WTC11 (cell line): ENCODE data around the gene POLR3H. TPM values are rescaled to one million over a fixed set of nuclear protein-coding genes. Genes with fewer than 3 reads are reported as not detected.

ENCODE experiments used
- ATAC-seq: fragments of 200-7000 bp; cut with Tn5 transposase; 2 replicates; pipeline ENCODE4 v1.10.0; 2021; ENCODE audit warnings: mild to moderate bottlenecking, moderate library complexity
- CTCF ChIA-PET: fragments of 300-600 bp; sonication (Branson Sonifier 250); formaldehyde crosslinking; loops from one replicate; lab custom pipeline; 2021; ENCODE audit warnings: antibody characterized with exemption; lab: Charles Lee
- POLR2A ChIA-PET: fragments of 350-600 bp; sonication (Branson Sonifier 250); formaldehyde crosslinking; loops from one replicate; lab custom pipeline; 2021; ENCODE audit warnings: antibody characterized with exemption; lab: Charles Lee
- DNase-seq: peaks from one replicate; pipeline ENCODE4 v3.0.0; 2021; ENCODE audit warnings: low spot score
- H3K27ac Mint-ChIP-seq: 2 replicates; pipeline ENCODE4 v1.8.0; 2021; ENCODE audit warnings: mixed read lengths
- H3K27me3 Mint-ChIP-seq: 2 replicates; pipeline ENCODE4 v1.8.0; 2021; ENCODE audit warnings: low read depth, mild to moderate bottlenecking, moderate library complexity, mixed read lengths
- H3K36me3 Mint-ChIP-seq: 2 replicates; pipeline ENCODE4 v1.8.0; 2021; ENCODE audit warnings: mixed read lengths
- H3K4me1 Mint-ChIP-seq: 2 replicates; pipeline ENCODE4 v1.8.0; 2022; ENCODE audit warnings: mixed read lengths
- H3K4me3 Mint-ChIP-seq: 2 replicates; pipeline ENCODE4 v1.8.0; 2021; ENCODE audit warnings: mild to moderate bottlenecking, moderate library complexity, mixed read lengths
- H3K9me3 Mint-ChIP-seq: 2 replicates; pipeline ENCODE4 v1.8.0; 2021; ENCODE audit warnings: mixed read lengths
- CREB1 ChIP-seq: sonication (generic); formaldehyde crosslinking; IDR thresholded peaks from 2 replicates; pipeline ENCODE4 v1.8.0; 2023; ENCODE audit warnings: mild to moderate bottlenecking, missing genetic modification reagents
- EMX1 ChIP-seq: fragments of 250-450 bp; sonication (Bioruptor Pico); IDR thresholded peaks from 2 replicates; pipeline ENCODE4 v1.8.0; 2021; ENCODE audit warnings: mild to moderate bottlenecking
- ESRRA ChIP-seq: sonication (generic); formaldehyde crosslinking; IDR thresholded peaks from 2 replicates; pipeline ENCODE4 v1.8.1; 2022; ENCODE audit warnings: mild to moderate bottlenecking, missing genetic modification reagents, borderline replicate concordance
- ETV6 ChIP-seq: sonication (generic); formaldehyde crosslinking; IDR thresholded peaks from 2 replicates; pipeline ENCODE4 v1.8.1; 2022; ENCODE audit warnings: mild to moderate bottlenecking, missing genetic modification reagents
- FOXJ3 ChIP-seq: sonication (generic); formaldehyde crosslinking; IDR thresholded peaks from 2 replicates; pipeline ENCODE4 v1.9.0; 2021; ENCODE audit warnings: missing genetic modification reagents, mild to moderate bottlenecking, borderline replicate concordance
- GABPB1 ChIP-seq: sonication (generic); formaldehyde crosslinking; IDR thresholded peaks from 2 replicates; pipeline ENCODE4 v1.8.1; 2023; ENCODE audit warnings: mild to moderate bottlenecking, missing genetic modification reagents
- NR1H2 ChIP-seq: sonication (generic); formaldehyde crosslinking; IDR thresholded peaks from 2 replicates; pipeline ENCODE4 v1.9.0; 2021; ENCODE audit warnings: mild to moderate bottlenecking, moderate library complexity, missing genetic modification reagents
- OVOL2 ChIP-seq: fragments of 250-450 bp; sonication (Bioruptor Pico); IDR thresholded peaks from 2 replicates; pipeline ENCODE4 v1.9.0; 2021; ENCODE audit warnings: mild to moderate bottlenecking, borderline replicate concordance
- PRRX2 ChIP-seq: fragments of 250-450 bp; sonication (Bioruptor Pico); IDR thresholded peaks from 2 replicates; pipeline ENCODE4 v1.8.0; 2021; ENCODE audit warnings: mild to moderate bottlenecking
- SMAD4 ChIP-seq: sonication (generic); formaldehyde crosslinking; IDR thresholded peaks from 2 replicates; pipeline ENCODE4 v1.8.0; 2022; ENCODE audit warnings: mild to moderate bottlenecking, missing genetic modification reagents
- TEAD1 ChIP-seq: sonication (generic); formaldehyde crosslinking; IDR thresholded peaks from 2 replicates; pipeline ENCODE4 v1.8.0; 2022; ENCODE audit warnings: mild to moderate bottlenecking, missing genetic modification reagents
- TP53 ChIP-seq: sonication (generic); formaldehyde crosslinking; IDR thresholded peaks from 2 replicates; pipeline ENCODE4 v1.8.1; 2023; ENCODE audit warnings: mild to moderate bottlenecking, missing genetic modification reagents
- ZNF219 ChIP-seq: sonication (generic); formaldehyde crosslinking; IDR thresholded peaks from 2 replicates; pipeline ENCODE4 v1.8.0; 2023; ENCODE audit warnings: missing genetic modification reagents, mild to moderate bottlenecking, borderline replicate concordance
- total RNA-seq: library from RNA; stranded (reverse); gene quantifications from 3 replicates; pipeline ENCODE4 v1.2.3, GENCODE V29; 2021
- TF ChIP-seq, protein P1 (sequence below): sonication (generic); formaldehyde crosslinking; IDR thresholded peaks from 2 replicates; pipeline ENCODE4 v1.8.1; 2023; ENCODE audit warnings: mild to moderate bottlenecking, moderate library complexity, missing genetic modification reagents
- TF ChIP-seq, protein P2 (sequence below): sonication (generic); formaldehyde crosslinking; IDR thresholded peaks from 2 replicates; pipeline ENCODE4 v1.8.0; 2022; ENCODE audit warnings: mild to moderate bottlenecking, missing genetic modification reagents
- TF ChIP-seq, protein P3 (sequence below): fragments of 250-450 bp; sonication (Bioruptor Pico); IDR thresholded peaks from 2 replicates; pipeline ENCODE4 v1.8.0; 2021; ENCODE audit warnings: mild to moderate bottlenecking
- TF ChIP-seq, protein P4 (sequence below): sonication (generic); formaldehyde crosslinking; IDR thresholded peaks from 2 replicates; pipeline ENCODE4 v1.8.0; 2022; ENCODE audit warnings: mild to moderate bottlenecking, missing genetic modification reagents
- TF ChIP-seq, protein P5 (sequence below): sonication (generic); formaldehyde crosslinking; IDR thresholded peaks from 2 replicates; pipeline ENCODE4 v1.8.0; 2023; ENCODE audit warnings: mild to moderate bottlenecking, missing genetic modification reagents
- TF ChIP-seq, protein P6 (sequence below): sonication (generic); formaldehyde crosslinking; IDR thresholded peaks from 2 replicates; pipeline ENCODE4 v1.8.1; 2022; ENCODE audit warnings: mild to moderate bottlenecking, missing genetic modification reagents, moderate library complexity, borderline replicate concordance
- TF ChIP-seq, protein P7 (sequence below): fragments of 250-450 bp; sonication (Bioruptor Pico); IDR thresholded peaks from 2 replicates; pipeline ENCODE4 v2.1.2; 2022; ENCODE audit warnings: mild to moderate bottlenecking, moderate library complexity

POLR3H gene
- total RNA-seq, 1 experiment from 2014 or later = 28.8 TPM

DNA sequence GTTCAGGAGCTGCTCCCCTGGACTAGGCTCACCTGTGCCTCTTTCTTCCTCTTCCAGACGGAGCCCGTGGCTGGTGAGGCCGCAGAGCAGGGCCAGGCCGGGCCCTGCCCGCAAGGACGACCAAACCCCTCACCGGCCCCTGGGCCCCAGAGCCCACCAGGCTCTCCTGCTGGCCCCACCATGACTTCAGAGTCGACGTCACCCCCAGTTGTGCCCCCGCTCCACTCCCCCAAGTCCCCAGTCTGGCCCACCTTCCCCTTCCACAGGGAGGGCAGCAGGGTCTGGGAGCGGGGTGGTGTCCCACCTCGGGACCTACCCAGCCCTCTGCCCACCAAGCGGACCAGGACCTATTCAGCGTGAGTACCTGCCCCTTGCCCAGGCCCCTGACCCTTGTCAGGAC is 27.5 kb upstream of the POLR3H start:
- ChIA-PET CTCF (no interaction called here), POLR2A (no interaction called here)
- no peak for TF ChIP-seq EMX1 (CRISPR knock-in tag)
- TF ChIP-seq FOXJ3 = no peak
- TF ChIP-seq, protein P1, sequence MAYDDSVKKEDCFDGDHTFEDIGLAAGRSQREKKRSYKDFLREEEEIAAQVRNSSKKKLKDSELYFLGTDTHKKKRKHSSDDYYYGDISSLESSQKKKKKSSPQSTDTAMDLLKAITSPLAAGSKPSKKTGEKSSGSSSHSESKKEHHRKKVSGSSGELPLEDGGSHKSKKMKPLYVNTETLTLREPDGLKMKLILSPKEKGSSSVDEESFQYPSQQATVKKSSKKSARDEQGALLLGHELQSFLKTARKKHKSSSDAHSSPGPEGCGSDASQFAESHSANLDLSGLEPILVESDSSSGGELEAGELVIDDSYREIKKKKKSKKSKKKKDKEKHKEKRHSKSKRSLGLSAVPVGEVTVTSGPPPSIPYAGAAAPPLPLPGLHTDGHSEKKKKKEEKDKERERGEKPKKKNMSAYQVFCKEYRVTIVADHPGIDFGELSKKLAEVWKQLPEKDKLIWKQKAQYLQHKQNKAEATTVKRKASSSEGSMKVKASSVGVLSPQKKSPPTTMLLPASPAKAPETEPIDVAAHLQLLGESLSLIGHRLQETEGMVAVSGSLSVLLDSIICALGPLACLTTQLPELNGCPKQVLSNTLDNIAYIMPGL (CRISPR knock-in tag) = no peak
- TF ChIP-seq, protein P2, sequence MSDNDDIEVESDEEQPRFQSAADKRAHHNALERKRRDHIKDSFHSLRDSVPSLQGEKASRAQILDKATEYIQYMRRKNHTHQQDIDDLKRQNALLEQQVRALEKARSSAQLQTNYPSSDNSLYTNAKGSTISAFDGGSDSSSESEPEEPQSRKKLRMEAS (CRISPR knock-in tag) = no peak
- TF ChIP-seq OVOL2 (CRISPR knock-in tag) = no peak
- TF ChIP-seq ETV6 (CRISPR knock-in tag) = no peak
- Mint-ChIP-seq H3K27ac (no peak overlapping the region), H3K9me3 (no peaks in the 10 kb centered on the region), H3K4me1 (no peaks in the 10 kb centered on the region), H3K4me3 (no peak overlapping the region), H3K27me3 (peaks cover 5% of the 10 kb centered on the region; the same call in 1 of the 2 replicates), H3K36me3 (no peaks in the 10 kb centered on the region)
- DNase-seq = no peak
- ATAC-seq = no peak

DNA sequence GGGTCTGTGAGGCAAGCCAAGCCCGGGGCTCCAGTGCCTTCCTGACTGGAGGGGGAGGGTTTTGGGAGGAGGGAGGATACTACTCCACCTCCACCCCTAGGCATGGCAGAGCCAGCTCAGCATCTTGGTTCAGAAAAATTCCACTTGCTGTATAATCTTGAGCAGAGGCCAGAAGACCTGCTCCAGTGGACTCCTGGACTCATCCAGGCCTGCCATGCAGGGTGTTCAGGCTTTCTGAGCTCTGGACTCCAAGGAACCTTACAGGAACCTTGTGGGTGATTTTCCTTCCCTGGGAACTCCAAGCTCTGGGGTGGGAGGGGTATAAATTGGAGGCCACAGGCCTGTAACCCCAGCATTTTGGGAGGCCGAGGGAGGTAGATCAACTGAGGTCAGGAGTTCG is 26.0 kb upstream of the POLR3H start:
- POLR2A ChIA-PET = interaction anchor here (0.7 kb wide), 1 partner anchor 93 kb away, joined by 3 read pairs; no protein-coding TSS in a partner anchor
- Mint-ChIP-seq H3K36me3 (no peaks in the 10 kb centered on the region), H3K27ac (no peak overlapping the region), H3K27me3 (peaks cover 5% of the 10 kb centered on the region; the same call in 1 of the 2 replicates), H3K9me3 (no peaks in the 10 kb centered on the region), H3K4me3 (no peak overlapping the region), H3K4me1 (no peaks in the 10 kb centered on the region)
- CTCF ChIA-PET = interaction anchor here (1.1 to 1.9 kb wide), 3 partner anchors 13 to 27 kb away, joined by 3 to 8 read pairs (median 3); partner anchors contain the start of gene PMM1
- no peak for ATAC-seq
- DNase-seq = no peak
- TF ChIP-seq NR1H2 (CRISPR knock-in tag) (no peak), FOXJ3 (no peak), PRRX2 (CRISPR knock-in tag) (no peak), ESRRA (CRISPR knock-in tag) (no peak), TEAD1 (CRISPR knock-in tag) (no peak)
- TF ChIP-seq, protein P3, sequence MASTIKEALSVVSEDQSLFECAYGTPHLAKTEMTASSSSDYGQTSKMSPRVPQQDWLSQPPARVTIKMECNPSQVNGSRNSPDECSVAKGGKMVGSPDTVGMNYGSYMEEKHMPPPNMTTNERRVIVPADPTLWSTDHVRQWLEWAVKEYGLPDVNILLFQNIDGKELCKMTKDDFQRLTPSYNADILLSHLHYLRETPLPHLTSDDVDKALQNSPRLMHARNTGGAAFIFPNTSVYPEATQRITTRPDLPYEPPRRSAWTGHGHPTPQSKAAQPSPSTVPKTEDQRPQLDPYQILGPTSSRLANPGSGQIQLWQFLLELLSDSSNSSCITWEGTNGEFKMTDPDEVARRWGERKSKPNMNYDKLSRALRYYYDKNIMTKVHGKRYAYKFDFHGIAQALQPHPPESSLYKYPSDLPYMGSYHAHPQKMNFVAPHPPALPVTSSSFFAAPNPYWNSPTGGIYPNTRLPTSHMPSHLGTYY (CRISPR knock-in tag) = no peak
- TF ChIP-seq, protein P4, sequence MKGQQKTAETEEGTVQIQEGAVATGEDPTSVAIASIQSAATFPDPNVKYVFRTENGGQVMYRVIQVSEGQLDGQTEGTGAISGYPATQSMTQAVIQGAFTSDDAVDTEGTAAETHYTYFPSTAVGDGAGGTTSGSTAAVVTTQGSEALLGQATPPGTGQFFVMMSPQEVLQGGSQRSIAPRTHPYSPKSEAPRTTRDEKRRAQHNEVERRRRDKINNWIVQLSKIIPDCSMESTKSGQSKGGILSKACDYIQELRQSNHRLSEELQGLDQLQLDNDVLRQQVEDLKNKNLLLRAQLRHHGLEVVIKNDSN (CRISPR knock-in tag) = no peak
- TF ChIP-seq, protein P5, sequence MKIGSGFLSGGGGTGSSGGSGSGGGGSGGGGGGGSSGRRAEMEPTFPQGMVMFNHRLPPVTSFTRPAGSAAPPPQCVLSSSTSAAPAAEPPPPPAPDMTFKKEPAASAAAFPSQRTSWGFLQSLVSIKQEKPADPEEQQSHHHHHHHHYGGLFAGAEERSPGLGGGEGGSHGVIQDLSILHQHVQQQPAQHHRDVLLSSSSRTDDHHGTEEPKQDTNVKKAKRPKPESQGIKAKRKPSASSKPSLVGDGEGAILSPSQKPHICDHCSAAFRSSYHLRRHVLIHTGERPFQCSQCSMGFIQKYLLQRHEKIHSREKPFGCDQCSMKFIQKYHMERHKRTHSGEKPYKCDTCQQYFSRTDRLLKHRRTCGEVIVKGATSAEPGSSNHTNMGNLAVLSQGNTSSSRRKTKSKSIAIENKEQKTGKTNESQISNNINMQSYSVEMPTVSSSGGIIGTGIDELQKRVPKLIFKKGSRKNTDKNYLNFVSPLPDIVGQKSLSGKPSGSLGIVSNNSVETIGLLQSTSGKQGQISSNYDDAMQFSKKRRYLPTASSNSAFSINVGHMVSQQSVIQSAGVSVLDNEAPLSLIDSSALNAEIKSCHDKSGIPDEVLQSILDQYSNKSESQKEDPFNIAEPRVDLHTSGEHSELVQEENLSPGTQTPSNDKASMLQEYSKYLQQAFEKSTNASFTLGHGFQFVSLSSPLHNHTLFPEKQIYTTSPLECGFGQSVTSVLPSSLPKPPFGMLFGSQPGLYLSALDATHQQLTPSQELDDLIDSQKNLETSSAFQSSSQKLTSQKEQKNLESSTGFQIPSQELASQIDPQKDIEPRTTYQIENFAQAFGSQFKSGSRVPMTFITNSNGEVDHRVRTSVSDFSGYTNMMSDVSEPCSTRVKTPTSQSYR (CRISPR knock-in tag) = no peak

DNA sequence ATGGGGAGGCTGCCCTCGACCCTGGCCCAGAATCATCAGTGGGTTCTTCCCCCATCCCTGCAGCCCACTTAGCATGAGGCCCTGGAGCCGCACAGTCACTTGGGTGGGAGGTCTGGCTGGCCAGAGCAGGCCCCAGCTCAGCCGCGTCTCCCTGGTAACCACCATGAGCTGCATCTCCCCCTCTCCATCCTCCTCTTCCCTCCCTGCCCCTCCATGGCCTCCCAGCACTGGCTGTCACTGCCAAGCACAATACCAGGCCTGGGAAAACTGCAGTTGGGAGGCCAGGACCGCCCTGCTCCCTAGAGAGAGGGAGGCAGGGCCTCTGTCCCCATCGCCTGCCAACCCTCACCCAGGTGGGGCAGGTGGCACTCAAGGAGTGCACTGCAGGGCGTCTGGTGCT is 24.5 kb upstream of the POLR3H start:
- Mint-ChIP-seq H3K9me3 (no peaks in the 10 kb centered on the region), H3K27me3 (peaks cover 5% of the 10 kb centered on the region; the same call in 1 of the 2 replicates), H3K27ac (no peak overlapping the region), H3K4me3 (no peak overlapping the region), H3K36me3 (no peaks in the 10 kb centered on the region), H3K4me1 (no peaks in the 10 kb centered on the region)
- ATAC-seq = no peak
- ChIA-PET CTCF (interaction anchor here (1.0 to 4.3 kb wide), 5 partner anchors 9 to 98 kb away, joined by 3 to 28 read pairs (median 5); no protein-coding TSS in a partner anchor), POLR2A (interaction anchor here (0.8 kb wide), 1 partner anchor 21 kb away, joined by 4 read pairs; the partner anchor contains the start of gene PMM1)
- no peak for DNase-seq
- TF ChIP-seq ZNF219 (no peak), GABPB1 (CRISPR knock-in tag) (no peak), TP53 (CRISPR knock-in tag) (no peak), CREB1 (CRISPR knock-in tag) (no peak), SMAD4 (CRISPR knock-in tag) (no peak), PRRX2 (CRISPR knock-in tag) (no peak)
- TF ChIP-seq, protein P6, sequence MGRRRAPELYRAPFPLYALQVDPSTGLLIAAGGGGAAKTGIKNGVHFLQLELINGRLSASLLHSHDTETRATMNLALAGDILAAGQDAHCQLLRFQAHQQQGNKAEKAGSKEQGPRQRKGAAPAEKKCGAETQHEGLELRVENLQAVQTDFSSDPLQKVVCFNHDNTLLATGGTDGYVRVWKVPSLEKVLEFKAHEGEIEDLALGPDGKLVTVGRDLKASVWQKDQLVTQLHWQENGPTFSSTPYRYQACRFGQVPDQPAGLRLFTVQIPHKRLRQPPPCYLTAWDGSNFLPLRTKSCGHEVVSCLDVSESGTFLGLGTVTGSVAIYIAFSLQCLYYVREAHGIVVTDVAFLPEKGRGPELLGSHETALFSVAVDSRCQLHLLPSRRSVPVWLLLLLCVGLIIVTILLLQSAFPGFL (CRISPR knock-in tag) = no peak
- TF ChIP-seq, protein P7, sequence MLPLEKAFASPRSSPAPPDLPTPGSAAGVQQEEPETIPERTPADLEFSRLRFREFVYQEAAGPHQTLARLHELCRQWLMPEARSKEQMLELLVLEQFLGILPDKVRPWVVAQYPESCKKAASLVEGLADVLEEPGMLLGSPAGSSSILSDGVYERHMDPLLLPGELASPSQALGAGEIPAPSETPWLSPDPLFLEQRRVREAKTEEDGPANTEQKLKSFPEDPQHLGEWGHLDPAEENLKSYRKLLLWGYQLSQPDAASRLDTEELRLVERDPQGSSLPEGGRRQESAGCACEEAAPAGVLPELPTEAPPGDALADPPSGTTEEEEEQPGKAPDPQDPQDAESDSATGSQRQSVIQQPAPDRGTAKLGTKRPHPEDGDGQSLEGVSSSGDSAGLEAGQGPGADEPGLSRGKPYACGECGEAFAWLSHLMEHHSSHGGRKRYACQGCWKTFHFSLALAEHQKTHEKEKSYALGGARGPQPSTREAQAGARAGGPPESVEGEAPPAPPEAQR (CRISPR knock-in tag) = no peak
- TF ChIP-seq, protein P1 (CRISPR knock-in tag) = no peak
